GM12891 (cell line): Measurements from ENCODE around the gene ABAT.

ENCODE experiments used
- PAX5 ChIP-seq: IDR thresholded peaks from 2 replicates; pipeline ENCODE4 v1.6.1; 2011; ENCODE audit warnings: low read length, moderate library complexity, mild to moderate bottlenecking; ENCODE audit not compliant: insufficient read depth, severe bottlenecking
- POLR2A ChIP-seq: IDR thresholded peaks from 2 replicates; pipeline ENCODE4 v1.6.1; 2011; ENCODE audit warnings: low read depth, low read length, control low read depth
- POLR2AphosphoS5 ChIP-seq: IDR thresholded peaks from 2 replicates; pipeline ENCODE4 v1.6.1; 2011; ENCODE audit warnings: low read depth, low read length, control low read depth
- TAF1 ChIP-seq: IDR thresholded peaks from 2 replicates; pipeline ENCODE4 v1.6.1; 2011; ENCODE audit warnings: low read depth, low read length, control low read depth

DNA sequence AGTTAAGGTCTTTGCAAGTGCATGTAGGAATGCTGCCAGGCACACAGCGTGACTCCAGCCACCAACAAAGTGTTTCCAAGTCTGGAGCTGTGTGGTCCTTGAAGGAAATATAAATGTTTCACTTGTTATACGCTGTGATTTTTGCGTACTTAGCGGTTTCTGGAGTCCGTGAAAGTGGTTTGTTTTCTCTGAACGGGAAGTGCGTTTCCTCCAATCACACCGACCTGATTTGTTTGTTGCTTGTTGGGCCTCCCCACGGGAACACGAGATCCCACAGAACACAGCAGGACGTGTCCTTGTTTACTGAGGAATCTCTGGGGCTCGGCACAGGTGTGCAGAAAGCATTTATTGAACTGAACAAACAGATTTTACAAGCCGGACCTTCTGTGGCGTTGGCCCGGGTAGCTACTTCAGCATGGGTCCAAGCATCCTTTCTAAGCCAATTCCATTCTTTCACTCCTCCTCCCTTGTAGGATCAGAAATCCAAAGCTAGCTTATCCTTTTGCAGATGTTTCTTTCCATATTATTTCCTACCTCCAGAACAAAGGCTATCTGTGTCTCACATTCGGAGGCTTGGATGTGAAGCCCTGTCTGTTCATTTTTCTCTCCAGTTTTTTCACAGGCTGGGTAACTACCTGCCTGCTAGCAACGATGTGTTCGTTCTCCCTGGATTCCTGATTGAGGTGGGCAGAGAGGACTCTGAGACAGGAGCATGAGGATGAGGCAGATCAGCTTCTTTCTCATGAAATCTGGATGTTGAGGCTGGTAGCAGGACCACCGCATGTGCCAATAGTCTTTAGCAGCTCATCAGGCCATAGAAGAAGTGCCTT, 44.6 kb downstream of the ABAT start:
- TF ChIP-seq POLR2A = no peak
- no peak for TF ChIP-seq TAF1
- TF ChIP-seq POLR2AphosphoS5 = no peak
- no peak for TF ChIP-seq PAX5
